ENCODE results near the gene PCP4L1.
A peak's percentile ranks its signal among the peaks of the same experiment; 100 is the strongest.
"Not testable (repeated sequence)": the region's sequence is repeated elsewhere in the genome, so short reads cannot be mapped to it uniquely, and the experiment has no call there.

Gene PCP4L1

GRCh38 chr1:161258439-161259344 lies at the start of gene PCP4L1:
TSS of gene PCP4L1 (plus strand) at chr1:161258745. CDS start at chr1:161258975, 230 bp downstream.
- peak; percentile 54 to 55 for DNase-seq
- H3K27ac Mint-ChIP-seq = peak within 1 kb of the TSS in 1 of 2 donors; percentile 13
- H3K27me3 Mint-ChIP-seq = peaks cover 68% of the 10 kb centered on the region
- H3K9me3 Mint-ChIP-seq = peaks cover 15 to 34% of the 10 kb centered on the region in 2 donors
- peaks cover 26% of the 10 kb centered on the region for H3K4me1 Mint-ChIP-seq
- H3K4me3 Mint-ChIP-seq = peak within 1 kb of the TSS; percentile 69 to 76
- ATAC-seq = peak; percentile 93

GRCh38 chr1:161209790-161210409 lies 48.6 kb upstream of the PCP4L1 start:
- Mint-ChIP-seq H3K27ac (peak overlapping the region; percentile 83 to 94), H3K4me3 (peak overlapping the region in 1 of 2 donors; percentile 30)

GRCh38 chr1:161214369-161214768 lies 44.2 kb upstream of the PCP4L1 start:
- H3K27me3 Mint-ChIP-seq = no peaks in the 10 kb centered on the region
- H3K27ac Mint-ChIP-seq = no peak overlapping the region
- H3K4me3 Mint-ChIP-seq = no peak overlapping the region
- peaks cover 50% of the 10 kb centered on the region for H3K4me1 Mint-ChIP-seq
- ATAC-seq (no peak), DNase-seq (no peak)
- H3K9me3 Mint-ChIP-seq = no peaks in the 10 kb centered on the region

More at GRCh38 chr1:161209790-161210409, 48.6 kb upstream of the PCP4L1 start:
- no peaks in the 10 kb centered on the region for H3K9me3 Mint-ChIP-seq
- ATAC-seq = peak; percentile 94
- no peaks in the 10 kb centered on the region for H3K27me3 Mint-ChIP-seq
- DNase-seq = peak; percentile 70 to 78
- H3K4me1 Mint-ChIP-seq = peaks cover 34% of the 10 kb centered on the region

- Mint-ChIP-seq H3K4me1 (peaks cover 50% of the 10 kb centered on the region), H3K27ac (peak within 1 kb of the TSS; percentile 42 to 89), H3K27me3 (no peaks in the 10 kb centered on the region), H3K9me3 (no peaks in the 10 kb centered on the region), H3K4me3 (peak within 1 kb of the TSS; percentile 53 to 64)
- ATAC-seq (no peak), DNase-seq (no peak)
Observed at GRCh38 chr1:161215076-161215475, 43.5 kb upstream of the PCP4L1 start, which contains the start of gene FCER1G. TSS of gene FCER1G (plus strand) at chr1:161215295. CDS start at chr1:161215322, 27 bp downstream.

- Mint-ChIP-seq H3K9me3 (no peaks in the 10 kb centered on the region), H3K4me1 (peaks cover 60% of the 10 kb centered on the region), H3K4me3 (peak overlapping the region in 1 of 2 donors; percentile 68), H3K27me3 (no peaks in the 10 kb centered on the region), H3K27ac (peak overlapping the region; percentile 84 to 85)
- ATAC-seq = peak; percentile 74
- peak in 1 of 2 donors; percentile 47 for DNase-seq
Observed at GRCh38 chr1:161216945-161217712, 41.4 kb upstream of the PCP4L1 start.

- Mint-ChIP-seq H3K4me1 (peaks cover 62% of the 10 kb centered on the region), H3K4me3 (peak overlapping the region; percentile 34 to 36), H3K27me3 (no peaks in the 10 kb centered on the region), H3K27ac (peak overlapping the region; percentile 77 to 88), H3K9me3 (no peaks in the 10 kb centered on the region)
- ATAC-seq (peak; percentile 15), DNase-seq (no peak)
Observed at GRCh38 chr1:161217831-161218230, 40.7 kb upstream of the PCP4L1 start.

- no peaks in the 10 kb centered on the region for H3K27me3 Mint-ChIP-seq
- no peak for ATAC-seq
- H3K4me3 Mint-ChIP-seq = peak overlapping the region; percentile 34 to 36
- peak overlapping the region; percentile 77 to 88 for H3K27ac Mint-ChIP-seq
- peaks cover 65% of the 10 kb centered on the region for H3K4me1 Mint-ChIP-seq
- no peaks in the 10 kb centered on the region for H3K9me3 Mint-ChIP-seq
- no peak for DNase-seq
Observed at GRCh38 chr1:161218301-161219077, 40.1 kb upstream of the PCP4L1 start.

GRCh38 chr1:161219078-161219892 lies 39.3 kb upstream of the PCP4L1 start:
- peak overlapping the region; percentile 20 to 47 for H3K27ac Mint-ChIP-seq
- no peak for DNase-seq
- ATAC-seq = no peak
- peaks cover 71% of the 10 kb centered on the region for H3K4me1 Mint-ChIP-seq
- H3K9me3 Mint-ChIP-seq = no peaks in the 10 kb centered on the region
- no peaks in the 10 kb centered on the region for H3K27me3 Mint-ChIP-seq
- no peak overlapping the region for H3K4me3 Mint-ChIP-seq

- H3K4me3 Mint-ChIP-seq = no peak overlapping the region
- H3K9me3 Mint-ChIP-seq = no peaks in the 10 kb centered on the region
- H3K27me3 Mint-ChIP-seq = no peaks in the 10 kb centered on the region
- peak overlapping the region in 1 of 2 donors; percentile 21 for H3K27ac Mint-ChIP-seq
- H3K4me1 Mint-ChIP-seq = peaks cover 69% of the 10 kb centered on the region
- ATAC-seq = no peak
- DNase-seq = no peak
Observed at GRCh38 chr1:161220002-161220401, 38.5 kb upstream of the PCP4L1 start.

- Mint-ChIP-seq H3K27me3 (no peaks in the 10 kb centered on the region), H3K9me3 (no peaks in the 10 kb centered on the region), H3K27ac (peak overlapping the region in 1 of 2 donors; percentile 24), H3K4me3 (no peak overlapping the region), H3K4me1 (peaks cover 76% of the 10 kb centered on the region)
- no peak for ATAC-seq
- DNase-seq = no peak
Observed at GRCh38 chr1:161222175-161223019, 36.1 kb upstream of the PCP4L1 start.

- Mint-ChIP-seq H3K27me3 (no peaks in the 10 kb centered on the region), H3K4me3 (no peak overlapping the region), H3K4me1 (peaks cover 67% of the 10 kb centered on the region), H3K9me3 (no peaks in the 10 kb centered on the region), H3K27ac (no peak overlapping the region)
- DNase-seq (no peak), ATAC-seq (no peak)
Observed at GRCh38 chr1:161223805-161224694, 34.5 kb upstream of the PCP4L1 start.

- not testable (repeated sequence) for H3K27ac Mint-ChIP-seq, H3K9me3 Mint-ChIP-seq, ATAC-seq, DNase-seq, H3K4me3 Mint-ChIP-seq, H3K27me3 Mint-ChIP-seq
- H3K4me1 Mint-ChIP-seq = peaks cover 61% of the 10 kb centered on the region
Observed at GRCh38 chr1:161224695-161225087, 33.9 kb upstream of the PCP4L1 start.

Measured in stimulated activated naive CD8-positive, alpha-beta T cell treated with anti-CD3 and anti-CD28 coated beads, Interleukin-15, amount 100 ng/mL, for 72 hours (primary cell).